HG03354 (cell line): ENCODE results near the gene COL5A1.

ENCODE experiments used
- ATAC-seq: cut with Tn5 transposase; IDR thresholded peaks from one replicate; pipeline ENCODE4 v1.9.1; 2021; ENCODE audit warnings: mild to moderate bottlenecking; ENCODE audit not compliant: unreplicated experiment, poor library complexity, severe bottlenecking

The COL5A1 gene

GRCh38 chr9:134773842-134774241, 132.2 kb downstream of the COL5A1 start:
- no peak for ATAC-seq

- ATAC-seq, result no peak
Measured at GRCh38 chr9:134774410-134774809, 132.8 kb downstream of the COL5A1 start.

- no peak for ATAC-seq
Measured at GRCh38 chr9:134775081-134775951, 133.7 kb downstream of the COL5A1 start.

GRCh38 chr9:134776080-134776796, 134.6 kb downstream of the COL5A1 start:
- ATAC-seq, result no peak

GRCh38 chr9:134777153-134777552, 135.6 kb downstream of the COL5A1 start:
- ATAC-seq, result no peak

GRCh38 chr9:134778156-134778555, 136.6 kb downstream of the COL5A1 start:
- ATAC-seq, result no peak

- no peak for ATAC-seq
Measured at GRCh38 chr9:134778841-134779411, 137.3 kb downstream of the COL5A1 start.

GRCh38 chr9:134779640-134780039, 138.0 kb downstream of the COL5A1 start:
- ATAC-seq, result no peak

- no peak for ATAC-seq
Measured at GRCh38 chr9:134781591-134782302, 140.1 kb downstream of the COL5A1 start.

GRCh38 chr9:134782921-134783698, 141.5 kb downstream of the COL5A1 start:
- no peak for ATAC-seq

- ATAC-seq, result no peak
Measured at GRCh38 chr9:134783699-134784039, 142.1 kb downstream of the COL5A1 start.

GRCh38 chr9:134784577-134785305, 143.1 kb downstream of the COL5A1 start:
- ATAC-seq, result no peak

- ATAC-seq, result no peak
Measured at GRCh38 chr9:134785325-134786108, 143.9 kb downstream of the COL5A1 start.

GRCh38 chr9:134787601-134788531, 146.3 kb downstream of the COL5A1 start:
- no peak for ATAC-seq

- ATAC-seq, result no peak
Measured at GRCh38 chr9:134789168-134789567, 147.6 kb downstream of the COL5A1 start.

GRCh38 chr9:134791009-134791408, 149.4 kb downstream of the COL5A1 start:
- no peak for ATAC-seq

GRCh38 chr9:134792627-134793026, 151.0 kb downstream of the COL5A1 start:
- ATAC-seq, result no peak
